Activated naive CD4-positive, alpha-beta T cell treated with anti-CD3 and anti-CD28 coated beads, Interleukin-2, amount 50 U/mL, for 72 hours (primary cell): ENCODE results near the gene PSENEN. TPM values are rescaled to one million over a fixed set of nuclear protein-coding genes. Genes with fewer than 3 reads are reported as not detected.

ENCODE experiments used
- ATAC-seq, 2 donors: fragments of 150-1000 bp; cut with Tn5 transposase; 2 replicates each; pipeline ENCODE4 v1.10.0; 2021; ENCODE audit warnings: mild to moderate bottlenecking in 2 of 2, moderate library complexity in 2 of 2
- DNase-seq, 2 donors: peaks; one replicate each; pipeline ENCODE4 v3.0.0; 2021 to 2022; ENCODE audit warnings: low spot score in 2 of 2
- H3K27ac Mint-ChIP-seq, 2 donors: one replicate each; pipeline ENCODE4 v1.8.0; 2022; ENCODE audit warnings: mild to moderate bottlenecking in 2 of 2, mixed read lengths in 2 of 2
- H3K36me3 Mint-ChIP-seq, 2 donors: one replicate each; pipeline ENCODE4 v1.8.0; 2022; ENCODE audit warnings: mixed read lengths in 2 of 2
- H3K9me3 Mint-ChIP-seq, 2 donors: one replicate each; pipeline ENCODE4 v1.8.0; 2022; ENCODE audit warnings: mixed read lengths in 2 of 2
- total RNA-seq, 2 donors: library from RNA; stranded (reverse); gene quantifications; one replicate each; pipeline ENCODE4 v1.2.3, GENCODE V29; 2022

The PSENEN gene
- 10 to 100 TPM; 43.2 to 49.4 TPM for total RNA-seq

GRCh38 chr19:35745328-35746086, at the start of gene PSENEN, which contains the start of gene U2AF1L4:
PSENEN (plus strand) TSS chr19:35745651; CDS start chr19:35745931, 280 bp downstream.
U2AF1L4 (minus strand) TSS chr19:35745418; CDS start chr19:35745391, 27 bp downstream.
- peaks cover 25 to 31% of the 10 kb centered on the region in 2 donors for H3K36me3 Mint-ChIP-seq
- peak within 1 kb of the TSS; percentile 93 to 100 for H3K27ac Mint-ChIP-seq
- ATAC-seq = peak; percentile 53 to 60
- DNase-seq = peak; percentile 92 to 98
- no peaks in the 10 kb centered on the region for H3K9me3 Mint-ChIP-seq

GRCh38 chr19:35695895-35696422, 49.5 kb upstream of the PSENEN start:
- Mint-ChIP-seq H3K27ac (peak overlapping the region; percentile 54 to 65), H3K9me3 (peaks cover 0 to 5% of the 10 kb centered on the region in 2 donors), H3K36me3 (peaks cover 0 to 7% of the 10 kb centered on the region in 2 donors)
- DNase-seq = no peak
- ATAC-seq = no peak

GRCh38 chr19:35696835-35697234, 48.6 kb upstream of the PSENEN start:
- H3K36me3 Mint-ChIP-seq = peaks cover 0 to 7% of the 10 kb centered on the region in 2 donors
- peak; percentile 78 to 84 for ATAC-seq

GRCh38 chr19:35702223-35703012, 43.0 kb upstream of the PSENEN start:
- Mint-ChIP-seq H3K36me3 (peaks cover 0 to 6% of the 10 kb centered on the region in 2 donors), H3K9me3 (peaks cover 0 to 3% of the 10 kb centered on the region in 2 donors), H3K27ac (peak overlapping the region; percentile 73 to 99)
- peak; percentile 88 to 96 for DNase-seq
- ATAC-seq = peak; percentile 98 to 99

More at GRCh38 chr19:35696835-35697234, 48.6 kb upstream of the PSENEN start:
- peak in 1 of 2 donors; percentile 46 for DNase-seq
- peak overlapping the region in 1 of 2 donors; percentile 54 for H3K27ac Mint-ChIP-seq
- peaks cover 0 to 5% of the 10 kb centered on the region in 2 donors for H3K9me3 Mint-ChIP-seq

GRCh38 chr19:35703343-35703742, 42.1 kb upstream of the PSENEN start:
- ATAC-seq (no peak), DNase-seq (no peak)
- peaks cover 0 to 6% of the 10 kb centered on the region in 2 donors for H3K36me3 Mint-ChIP-seq
- H3K27ac Mint-ChIP-seq = no peak overlapping the region
- peaks cover 0 to 3% of the 10 kb centered on the region in 2 donors for H3K9me3 Mint-ChIP-seq

- DNase-seq = no peak
- peaks cover 0 to 3% of the 10 kb centered on the region in 2 donors for H3K9me3 Mint-ChIP-seq
- no peak within 1 kb of the TSS for H3K27ac Mint-ChIP-seq
- H3K36me3 Mint-ChIP-seq = peaks cover 0 to 6% of the 10 kb centered on the region in 2 donors
- no peak for ATAC-seq
Measured at GRCh38 chr19:35704218-35704617, 41.2 kb upstream of the PSENEN start, which contains the start of gene ZBTB32. ZBTB32 (plus strand) TSS chr19:35704558; CDS start chr19:35714627, 10,069 bp downstream.

- Mint-ChIP-seq H3K36me3 (peaks cover 0 to 4% of the 10 kb centered on the region in 2 donors), H3K27ac (no peak overlapping the region), H3K9me3 (peaks cover 0 to 4% of the 10 kb centered on the region in 2 donors)
- DNase-seq = no peak
- ATAC-seq = no peak
Measured at GRCh38 chr19:35708391-35708790, 37.1 kb upstream of the PSENEN start.

GRCh38 chr19:35710784-35711723, 34.4 kb upstream of the PSENEN start:
- peaks cover 24 to 31% of the 10 kb centered on the region in 2 donors for H3K36me3 Mint-ChIP-seq
- ATAC-seq (peak; percentile 53 to 55), DNase-seq (peak; percentile 71 to 85)
- peak overlapping the region; percentile 93 to 98 for H3K27ac Mint-ChIP-seq
- H3K9me3 Mint-ChIP-seq = peaks cover 0 to 4% of the 10 kb centered on the region in 2 donors

- Mint-ChIP-seq H3K27ac (peak overlapping the region; percentile 93 to 98), H3K9me3 (peaks cover 0 to 4% of the 10 kb centered on the region in 2 donors), H3K36me3 (peaks cover 32 to 39% of the 10 kb centered on the region in 2 donors)
- peak; percentile 74 to 86 for DNase-seq
- peak; percentile 56 to 59 for ATAC-seq
Measured at GRCh38 chr19:35712567-35713505, 32.6 kb upstream of the PSENEN start.

GRCh38 chr19:35713506-35713850, 32.0 kb upstream of the PSENEN start:
- no peak for ATAC-seq
- peaks cover 0 to 4% of the 10 kb centered on the region in 2 donors for H3K9me3 Mint-ChIP-seq
- peaks cover 32 to 39% of the 10 kb centered on the region in 2 donors for H3K36me3 Mint-ChIP-seq

GRCh38 chr19:35713904-35714495, 31.5 kb upstream of the PSENEN start:
- no peak for ATAC-seq
- H3K36me3 Mint-ChIP-seq = peaks cover 32 to 39% of the 10 kb centered on the region in 2 donors
- peak overlapping the region; percentile 93 to 98 for H3K27ac Mint-ChIP-seq
- H3K9me3 Mint-ChIP-seq = peaks cover 0 to 4% of the 10 kb centered on the region in 2 donors
- DNase-seq = no peak

More at GRCh38 chr19:35713506-35713850, 32.0 kb upstream of the PSENEN start:
- no peak for DNase-seq
- H3K27ac Mint-ChIP-seq = peak overlapping the region; percentile 93 to 98

GRCh38 chr19:35714601-35715354, 30.7 kb upstream of the PSENEN start:
- DNase-seq = no peak
- ATAC-seq = no peak
- Mint-ChIP-seq H3K36me3 (peaks cover 39% of the 10 kb centered on the region in 2 donors), H3K9me3 (peaks cover 0 to 4% of the 10 kb centered on the region in 2 donors), H3K27ac (peak overlapping the region; percentile 93 to 98)

GRCh38 chr19:35715355-35715809, 30.1 kb upstream of the PSENEN start:
- Mint-ChIP-seq H3K36me3 (peaks cover 39% of the 10 kb centered on the region in 2 donors), H3K9me3 (peaks cover 0 to 4% of the 10 kb centered on the region in 2 donors), H3K27ac (peak overlapping the region; percentile 93 to 97)
- no peak for DNase-seq
- no peak for ATAC-seq
